DMS153 (cell line): Measurements from ENCODE around the gene PTPN18.

ENCODE experiments used
- DNase-seq: peaks from one replicate; lab custom pipeline; 2025; lab: John Stamatoyannopoulos, UW

Gene PTPN18

GRCh38 chr2:130341562-130342019 is 14.3 kb upstream of the PTPN18 start:
- DNase-seq, result no peak

GRCh38 chr2:130342020-130342532 is 13.8 kb upstream of the PTPN18 start:
- peak; percentile 91 for DNase-seq

- peak; percentile 99 for DNase-seq
These were observed 13.2 kb upstream of the PTPN18 start, which contains the start of gene IMP4 for GRCh38 chr2:130342533-130343275. Gene IMP4 (plus strand): TSS chr2:130342897. CDS start chr2:130342933, 36 bp downstream.

GRCh38 chr2:130344578-130344977 is 11.3 kb upstream of the PTPN18 start:
- DNase-seq, result no peak

DNA sequence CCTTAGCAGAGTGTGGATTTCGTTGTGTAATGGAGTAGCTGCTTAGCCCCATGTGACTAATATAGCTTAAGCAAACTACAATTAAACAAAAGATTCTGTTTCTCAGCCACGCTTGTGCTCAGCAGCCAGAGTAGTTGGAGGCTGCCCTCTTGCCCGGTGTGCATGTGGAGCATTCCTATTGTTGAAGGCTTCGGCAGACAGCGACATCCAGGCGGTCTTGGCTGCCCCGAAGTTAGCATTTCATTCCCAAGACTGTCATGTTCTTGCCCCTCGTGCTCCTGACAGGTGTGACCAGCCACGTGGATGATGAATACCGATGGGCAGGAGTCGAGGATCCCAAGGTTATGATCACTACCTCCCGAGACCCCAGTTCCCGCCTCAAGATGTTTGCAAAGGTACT is 10.8 kb upstream of the PTPN18 start:
- DNase-seq, result no peak

DNA sequence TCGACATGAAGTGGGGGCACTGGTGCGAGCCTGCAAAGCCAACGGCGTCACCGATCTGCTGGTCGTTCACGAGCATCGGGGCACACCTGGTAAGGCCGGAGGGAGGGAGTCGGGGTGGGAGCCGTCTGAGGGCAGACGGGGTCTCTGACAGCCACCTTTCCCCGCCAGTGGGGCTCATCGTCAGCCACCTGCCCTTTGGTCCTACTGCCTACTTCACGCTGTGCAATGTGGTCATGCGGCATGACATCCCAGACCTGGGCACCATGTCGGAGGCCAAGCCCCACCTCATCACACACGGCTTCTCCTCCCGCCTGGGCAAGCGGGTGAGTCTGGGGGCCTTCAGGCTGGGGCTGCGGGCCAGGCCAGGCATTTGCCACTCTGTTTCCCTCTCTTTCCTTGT is 10.2 kb upstream of the PTPN18 start:
- DNase-seq, result no peak

DNA sequence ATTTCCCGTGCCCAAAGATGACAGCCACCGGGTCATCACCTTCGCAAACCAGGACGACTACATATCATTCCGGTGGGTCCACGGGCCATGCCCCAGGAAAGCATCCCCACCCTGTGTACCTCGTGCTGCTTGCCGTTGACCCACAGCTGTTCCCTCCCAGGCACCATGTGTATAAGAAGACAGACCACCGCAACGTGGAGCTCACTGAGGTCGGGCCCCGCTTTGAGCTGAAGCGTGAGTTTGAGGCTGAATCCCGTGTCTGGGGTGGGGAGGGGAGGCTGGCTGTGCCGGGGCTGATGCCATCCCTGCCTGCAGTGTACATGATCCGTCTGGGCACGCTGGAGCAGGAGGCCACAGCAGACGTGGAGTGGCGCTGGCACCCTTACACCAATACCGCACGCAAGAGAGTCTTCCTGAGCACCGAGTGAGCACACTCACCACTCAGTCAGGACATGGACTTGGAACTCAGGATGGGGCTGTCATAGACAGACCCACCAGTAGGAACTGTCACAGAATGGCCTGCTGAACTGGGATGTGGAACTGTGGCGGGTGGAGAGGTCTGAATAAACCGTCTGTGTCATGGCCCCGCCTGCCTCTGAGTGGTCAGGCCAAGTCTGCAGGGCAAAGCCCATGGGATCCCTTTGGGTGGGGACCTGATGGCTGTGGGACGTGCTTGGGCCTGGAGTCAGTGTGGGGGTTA is 9.7 kb upstream of the PTPN18 start:
- no peak for DNase-seq

DNA sequence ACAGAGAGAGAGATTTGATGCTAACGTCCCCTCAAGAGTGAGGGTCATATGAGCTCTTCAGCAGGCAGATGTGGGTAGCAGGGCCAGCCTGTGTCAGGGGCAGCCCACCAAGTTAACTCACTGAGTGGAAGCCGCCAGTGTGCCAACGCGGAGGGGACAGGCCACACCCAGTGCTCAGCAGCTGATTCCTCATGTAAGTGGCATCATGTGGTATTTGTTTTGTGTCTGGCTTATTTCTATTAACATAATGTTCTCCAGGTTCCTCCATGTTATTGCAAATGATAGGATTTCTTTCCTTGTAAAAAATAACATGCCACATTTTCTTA is 9.2 kb upstream of the PTPN18 start:
- DNase-seq, result no peak

GRCh38 chr2:130347220-130347925 is 8.5 kb upstream of the PTPN18 start:
- DNase-seq, result no peak

- no peak for DNase-seq
These were observed 6.7 kb upstream of the PTPN18 start for GRCh38 chr2:130349174-130349573.

GRCh38 chr2:130351711-130352110 is 4.1 kb upstream of the PTPN18 start:
- no peak for DNase-seq

DNA sequence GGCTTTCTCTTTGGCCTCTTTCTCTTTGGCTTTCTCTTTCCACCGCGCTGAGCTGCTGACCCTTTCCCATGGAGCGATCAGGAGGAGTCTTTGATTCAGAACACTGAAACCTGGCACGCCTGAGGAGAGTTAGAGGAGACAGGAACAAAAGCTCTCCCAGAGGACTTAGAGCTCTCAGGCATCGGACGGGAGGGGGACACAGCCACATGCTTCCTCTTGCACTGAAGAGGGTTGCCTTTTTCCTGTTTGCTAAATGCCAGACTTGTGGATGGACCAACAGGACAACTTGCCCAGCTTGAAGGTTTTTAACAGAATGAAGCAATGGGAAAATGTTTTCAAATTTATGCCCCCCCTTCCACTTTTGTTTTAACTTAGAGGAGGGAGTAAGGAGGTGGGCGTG is 3.6 kb upstream of the PTPN18 start:
- peak; percentile 1 for DNase-seq

DNA sequence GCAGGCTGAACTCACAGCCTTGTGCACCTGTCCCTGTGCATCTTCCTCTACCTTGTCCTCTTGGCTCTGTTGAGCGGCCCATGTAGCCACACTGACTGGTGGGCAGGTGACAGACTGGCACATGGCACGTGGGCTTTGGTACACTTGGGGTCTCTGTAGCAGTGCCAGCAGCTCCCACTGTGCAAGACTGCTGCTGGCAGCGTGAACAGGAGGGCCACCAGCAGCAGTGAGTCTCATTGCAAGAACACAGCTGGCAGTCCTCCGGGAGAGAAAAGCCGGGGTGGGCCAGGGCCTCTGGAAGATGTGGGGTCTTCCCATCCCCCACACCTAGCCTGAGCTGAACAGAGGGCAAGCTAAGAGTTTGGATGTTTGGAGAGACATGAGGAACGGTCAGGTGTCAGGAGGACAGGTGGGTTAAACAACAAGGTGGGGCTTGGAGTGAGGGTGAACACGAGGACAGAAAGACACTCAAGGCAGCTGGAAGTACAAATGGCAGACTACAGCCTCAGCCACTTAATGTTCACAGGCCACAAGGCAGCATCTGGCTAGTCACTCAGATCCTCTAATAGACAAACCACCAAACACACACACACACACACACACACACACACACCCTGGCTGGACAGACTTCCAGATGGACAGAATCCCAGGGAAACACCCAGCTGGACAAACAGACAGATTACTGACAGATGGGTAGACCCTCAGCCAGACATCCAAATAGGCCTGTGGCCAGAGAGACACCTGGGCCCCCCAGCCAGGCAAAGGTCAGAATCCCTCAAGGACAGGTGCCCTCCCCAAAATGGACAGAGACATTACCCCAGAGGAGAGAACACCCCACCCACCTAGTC is 2.3 kb upstream of the PTPN18 start:
- DNase-seq, result no peak

GRCh38 chr2:130354139-130354428 is 1.8 kb upstream of the PTPN18 start:
- no peak for DNase-seq

DNA sequence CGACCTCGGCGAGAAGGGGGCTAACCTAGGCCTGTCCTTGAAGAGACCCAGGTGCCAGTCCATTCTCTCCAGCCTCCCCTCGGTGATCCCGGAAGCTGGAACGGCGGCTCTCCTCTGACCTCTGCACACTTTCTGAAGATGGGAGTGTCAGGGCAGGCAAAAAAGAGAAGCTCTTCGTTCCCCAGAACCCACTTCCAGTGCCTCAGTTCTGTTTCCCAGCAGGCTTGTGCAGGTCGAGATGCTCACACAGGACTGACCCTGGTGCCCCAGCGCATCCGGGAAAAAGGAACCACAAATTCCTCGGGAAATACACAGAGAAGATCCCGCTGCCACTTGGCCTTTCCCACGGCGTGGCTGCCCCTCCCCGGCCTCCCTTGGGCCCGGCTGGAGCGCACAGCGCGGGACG is 681 bp upstream of the PTPN18 start:
- no peak for DNase-seq

GRCh38 chr2:130357864-130358263 is 2.0 kb downstream of the PTPN18 start:
- DNase-seq, result no peak

GRCh38 chr2:130358420-130359350 is 2.8 kb downstream of the PTPN18 start:
- no peak for DNase-seq

DNA sequence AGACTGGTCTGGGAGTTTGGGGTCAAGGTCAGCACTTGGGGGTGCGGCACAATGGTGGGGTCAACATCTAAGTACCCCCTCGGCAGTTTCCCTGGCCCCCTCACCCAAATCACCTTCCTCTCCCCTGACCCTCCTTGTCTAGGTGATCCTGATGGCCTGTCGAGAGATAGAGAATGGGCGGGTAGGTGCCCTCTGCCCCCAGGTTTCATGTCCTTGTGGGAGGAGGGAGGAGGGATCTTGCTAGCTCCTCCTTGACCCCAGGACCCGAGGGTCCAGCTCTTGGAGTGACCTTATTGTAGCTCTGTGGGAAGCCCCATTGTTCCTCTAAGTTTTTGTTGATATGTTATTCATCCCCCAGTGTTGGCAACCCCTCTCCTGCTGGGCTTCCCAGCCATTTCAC is 3.6 kb downstream of the PTPN18 start:
- no peak for DNase-seq

- DNase-seq, result no peak
These were observed 7.6 kb downstream of the PTPN18 start for GRCh38 chr2:130363479-130363878.

GRCh38 chr2:130365075-130365474 is 9.2 kb downstream of the PTPN18 start:
- DNase-seq, result no peak

DNA sequence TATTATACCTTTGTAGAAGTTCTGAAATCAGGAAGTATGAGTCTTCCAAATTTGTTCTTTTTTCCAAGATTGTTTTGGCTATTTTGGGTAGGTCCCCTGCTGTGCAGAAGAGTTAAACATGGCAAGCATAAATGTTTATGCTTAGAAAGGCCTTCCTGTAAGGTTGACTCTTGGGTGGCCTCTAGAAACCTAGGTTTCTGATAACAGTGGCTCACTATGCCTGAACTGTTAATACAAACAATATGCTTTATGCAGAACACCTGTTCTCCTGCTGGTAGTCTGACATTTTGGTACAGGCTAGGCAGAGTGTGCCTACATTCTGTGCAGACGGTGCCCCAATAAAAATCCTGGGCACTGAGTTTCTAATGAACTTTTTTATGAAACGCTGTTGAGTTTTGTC is 10.1 kb downstream of the PTPN18 start:
- no peak for DNase-seq
